Superior temporal gyrus (tissue), 1 donor: Measurements from ENCODE around the gene CTAGE15.
"Not testable (repeated sequence)": the region's sequence is repeated elsewhere in the genome, so short reads cannot be mapped to it uniquely, and the experiment has no call there.

Experiments used
- DNase-seq: peaks from one replicate; pipeline ENCODE4 v3.0.0-alpha.2; 2016; ENCODE audit errors: extremely low spot score

CTAGE15 gene

GRCh38 chr7:143622130-143622529 is 50.5 kb downstream of the CTAGE15 start:
- DNase-seq: not testable (repeated sequence)
